Parathyroid adenoma (tissue), 2 donors: ENCODE measurements around the gene FNDC3B.

ENCODE experiments used
- H2AFZ ChIP-seq: fragments of 300-600 bp; sonication (generic); one replicate; pipeline ENCODE4 v1.7.0; 2017; ENCODE audit warnings: antibody characterized with exemption, mild to moderate bottlenecking
- H3K27ac ChIP-seq: fragments of 300-600 bp; sonication (generic); one replicate; pipeline ENCODE4 v1.7.0; 2017
- H3K27me3 ChIP-seq: fragments of 300-600 bp; sonication (generic); one replicate; pipeline ENCODE4 v1.7.0; 2017; ENCODE audit warnings: low read length; ENCODE audit not compliant: control insufficient read depth, insufficient read depth
- H3K36me3 ChIP-seq: fragments of 300-600 bp; sonication (generic); one replicate; pipeline ENCODE4 v1.7.0; 2017; ENCODE audit warnings: low read length; ENCODE audit not compliant: control insufficient read depth, insufficient read depth
- H3K4me1 ChIP-seq: fragments of 300-600 bp; sonication (generic); one replicate; pipeline ENCODE4 v1.7.0; 2017; ENCODE audit warnings: control low read depth
- H3K4me2 ChIP-seq: fragments of 300-600 bp; sonication (generic); one replicate; pipeline ENCODE4 v1.7.0; 2017; ENCODE audit warnings: low read length
- H3K4me3 ChIP-seq: fragments of 300-600 bp; sonication (generic); one replicate; pipeline ENCODE4 v1.7.0; 2017; ENCODE audit warnings: low read depth, low read length
- H3K79me2 ChIP-seq: fragments of 300-600 bp; sonication (generic); one replicate; pipeline ENCODE4 v1.7.0; 2017; ENCODE audit warnings: control low read depth
- H3K9ac ChIP-seq: fragments of 300-600 bp; sonication (generic); one replicate; pipeline ENCODE4 v1.7.0; 2017; ENCODE audit warnings: mild to moderate bottlenecking
- H3K9me3 ChIP-seq: fragments of 300-600 bp; sonication (generic); one replicate; pipeline ENCODE4 v1.7.0; 2017; ENCODE audit warnings: low read length; ENCODE audit not compliant: control insufficient read depth
- CTCF ChIP-seq: fragments of 300-600 bp; sonication (generic); IDR thresholded peaks from one replicate; pipeline ENCODE4 v1.7.0; 2017; ENCODE audit warnings: antibody characterized with exemption, mild to moderate bottlenecking
- donor health status: primary hyperparathyroidism.

Gene FNDC3B

GRCh38 chr3:172410702-172411477 lies 371.5 kb downstream of the FNDC3B start:
- H3K4me3 ChIP-seq = no peak overlapping the region
- no peak for TF ChIP-seq CTCF
- no peak overlapping the region for H3K9ac ChIP-seq
- no peaks in the 10 kb centered on the region for H3K79me2 ChIP-seq
- no peaks in the 10 kb centered on the region for H3K4me1 ChIP-seq
- no peaks in the 10 kb centered on the region for H3K9me3 ChIP-seq
- H2AFZ ChIP-seq = no peak overlapping the region
- no peaks in the 10 kb centered on the region for H3K36me3 ChIP-seq
- H3K27ac ChIP-seq = no peak overlapping the region
- H3K27me3 ChIP-seq = no peaks in the 10 kb centered on the region
- H3K4me2 ChIP-seq = no peak overlapping the region

DNA sequence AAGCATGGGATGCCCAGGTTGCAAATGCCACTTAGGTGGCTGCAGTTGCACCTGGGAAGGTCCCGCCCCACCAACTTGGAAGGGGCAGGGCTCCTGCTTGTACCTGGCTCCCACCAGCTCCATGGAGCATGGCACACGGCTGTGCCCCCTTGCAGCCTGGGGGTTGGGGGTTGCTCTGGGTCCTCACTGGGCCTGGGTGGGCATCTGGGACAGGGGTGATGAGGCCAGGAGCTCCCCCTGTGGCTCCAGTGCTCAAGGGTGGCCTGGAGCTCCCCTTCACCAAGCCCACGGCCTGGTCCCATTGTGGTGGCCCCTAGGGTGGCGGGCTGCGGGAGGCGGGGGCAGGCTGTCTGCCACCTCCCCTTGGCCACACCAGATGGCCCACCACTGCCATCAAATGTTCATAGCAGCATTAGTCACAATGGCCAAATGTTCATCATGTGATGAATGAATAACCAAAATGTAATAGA lies 372.1 kb downstream of the FNDC3B start:
- Histone ChIP-seq H3K79me2 (no peaks in the 10 kb centered on the region), H3K27ac (no peak overlapping the region), H3K9ac (no peak overlapping the region), H3K36me3 (no peaks in the 10 kb centered on the region), H3K27me3 (no peaks in the 10 kb centered on the region), H3K4me1 (no peaks in the 10 kb centered on the region), H3K9me3 (no peaks in the 10 kb centered on the region), H3K4me3 (no peak overlapping the region), H2AFZ (no peak overlapping the region), H3K4me2 (no peak overlapping the region)
- no peak for TF ChIP-seq CTCF

DNA sequence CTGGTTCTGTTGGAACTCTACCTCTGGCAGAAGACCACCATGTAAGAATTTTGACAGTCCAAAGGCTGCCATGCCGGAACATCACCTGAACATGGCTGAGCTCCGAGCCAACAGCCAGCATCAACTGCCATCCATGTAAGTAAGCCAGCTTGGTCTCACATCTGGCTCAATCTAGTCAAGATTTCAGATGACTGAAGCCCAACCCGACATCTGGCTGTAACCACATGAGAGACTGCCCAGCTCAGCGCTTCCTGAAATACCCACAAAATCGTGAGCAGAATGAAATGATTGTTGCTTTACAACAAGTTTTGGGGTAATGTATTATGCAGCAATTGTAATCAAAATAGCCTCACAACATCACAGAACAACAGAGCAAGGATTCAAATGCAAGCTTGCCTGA lies 375.9 kb downstream of the FNDC3B start:
- no peaks in the 10 kb centered on the region for H3K27me3 ChIP-seq
- H3K4me2 ChIP-seq = no peak overlapping the region
- H2AFZ ChIP-seq = no peak overlapping the region
- TF ChIP-seq CTCF = no peak
- no peaks in the 10 kb centered on the region for H3K9me3 ChIP-seq
- no peak overlapping the region for H3K4me3 ChIP-seq
- no peak overlapping the region for H3K27ac ChIP-seq
- H3K79me2 ChIP-seq = no peaks in the 10 kb centered on the region
- peaks cover 5% of the 10 kb centered on the region for H3K4me1 ChIP-seq
- H3K36me3 ChIP-seq = no peaks in the 10 kb centered on the region
- no peak overlapping the region for H3K9ac ChIP-seq

- Histone ChIP-seq H3K4me2 (no peak overlapping the region), H3K9ac (no peak overlapping the region), H3K36me3 (no peaks in the 10 kb centered on the region), H3K4me3 (no peak overlapping the region), H3K9me3 (no peaks in the 10 kb centered on the region), H3K4me1 (no peaks in the 10 kb centered on the region), H2AFZ (no peak overlapping the region), H3K27me3 (no peaks in the 10 kb centered on the region), H3K27ac (no peak overlapping the region), H3K79me2 (no peaks in the 10 kb centered on the region)
- TF ChIP-seq CTCF = no peak
These were observed 398.3 kb downstream of the FNDC3B start for GRCh38 chr3:172437713-172438112.

GRCh38 chr3:172438186-172438585 lies 398.8 kb downstream of the FNDC3B start:
- no peak overlapping the region for H3K4me3 ChIP-seq
- no peaks in the 10 kb centered on the region for H3K27me3 ChIP-seq
- H3K4me2 ChIP-seq = no peak overlapping the region
- no peaks in the 10 kb centered on the region for H3K36me3 ChIP-seq
- H3K9ac ChIP-seq = no peak overlapping the region
- H3K27ac ChIP-seq = no peak overlapping the region
- TF ChIP-seq CTCF = no peak
- H3K9me3 ChIP-seq = no peaks in the 10 kb centered on the region
- H3K4me1 ChIP-seq = no peaks in the 10 kb centered on the region
- no peak overlapping the region for H2AFZ ChIP-seq
- H3K79me2 ChIP-seq = no peaks in the 10 kb centered on the region
